GM12891 (cell line): ENCODE measurements around the gene SELENOK.
A peak's percentile ranks its signal among the peaks of the same experiment; 100 is the strongest.

Experiments
- DNase-seq: peaks from one replicate; pipeline ENCODE4 v3.0.0; 2011; ENCODE audit warnings: low spot score; ENCODE audit not compliant: insufficient read length
- FAIRE-seq: peaks from 2 replicates; lab custom pipeline; 2011; peaks lifted over from hg19 to GRCh38; lab: Jason Lieb, UNC
- PAX5 ChIP-seq: IDR thresholded peaks from 2 replicates; pipeline ENCODE4 v1.6.1; 2011; ENCODE audit warnings: low read length, moderate library complexity, mild to moderate bottlenecking; ENCODE audit not compliant: insufficient read depth, severe bottlenecking
- POLR2A ChIP-seq: IDR thresholded peaks from 2 replicates; pipeline ENCODE4 v1.6.1; 2011; ENCODE audit warnings: low read depth, low read length, control low read depth
- POLR2AphosphoS5 ChIP-seq: IDR thresholded peaks from 2 replicates; pipeline ENCODE4 v1.6.1; 2011; ENCODE audit warnings: low read depth, low read length, control low read depth
- POU2F2 ChIP-seq: IDR thresholded peaks from 2 replicates; pipeline ENCODE4 v1.6.1; 2011; ENCODE audit warnings: low read depth, mild to moderate bottlenecking, control low read depth, low read length, moderate library complexity
- SPI1 ChIP-seq: IDR thresholded peaks from 2 replicates; pipeline ENCODE4 v1.6.1; 2011; ENCODE audit warnings: low read depth, low read length, control low read depth
- TAF1 ChIP-seq: IDR thresholded peaks from 2 replicates; pipeline ENCODE4 v1.6.1; 2011; ENCODE audit warnings: low read depth, low read length, control low read depth

Gene SELENOK

GRCh38 chr3:53844262-53845102 is 47.2 kb downstream of the SELENOK start:
- TF ChIP-seq POLR2A = no peak
- TF ChIP-seq SPI1 = no peak
- no peak for TF ChIP-seq POU2F2
- TF ChIP-seq PAX5 = no peak
- no peak for TF ChIP-seq POLR2AphosphoS5
- TF ChIP-seq TAF1 = no peak

GRCh38 chr3:53843195-53844177 is 48.2 kb downstream of the SELENOK start:
- TF ChIP-seq TAF1 (no peak), POLR2AphosphoS5 (no peak), POU2F2 (no peak), POLR2A (no peak), PAX5 (no peak), SPI1 (no peak)
- FAIRE-seq (peak; percentile 69), DNase-seq (no peak)

More at GRCh38 chr3:53844262-53845102, 47.2 kb downstream of the SELENOK start:
- FAIRE-seq = no peak
- DNase-seq = no peak

GRCh38 chr3:53842436-53843194 is 49.0 kb downstream of the SELENOK start:
- FAIRE-seq (peak; percentile 88), DNase-seq (no peak)
- TF ChIP-seq POLR2AphosphoS5 (no peak), PAX5 (no peak), SPI1 (no peak), POLR2A (no peak), POU2F2 (no peak), TAF1 (no peak)

DNA sequence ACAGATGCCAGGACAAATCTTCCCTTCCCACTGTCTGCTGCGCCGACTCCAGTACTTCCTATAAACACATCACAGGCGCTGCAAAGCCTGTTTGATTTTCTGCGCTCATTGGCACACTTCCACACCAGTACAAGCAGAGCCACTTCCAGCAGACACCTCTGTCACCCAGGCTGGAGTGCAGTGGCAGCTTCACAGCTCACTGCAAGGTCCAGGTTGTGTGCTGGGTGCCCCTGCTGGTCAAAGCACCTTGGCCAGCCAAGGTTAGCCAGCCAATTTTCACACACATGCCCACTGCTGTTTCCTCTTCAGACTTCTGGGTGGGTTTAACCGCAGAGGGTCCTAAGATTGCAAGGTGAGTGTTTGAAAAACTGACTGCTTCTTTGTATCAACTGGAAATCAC is 50.4 kb downstream of the SELENOK start:
- FAIRE-seq = peak; percentile 40
- no peak for DNase-seq
- no peak for TF ChIP-seq POU2F2

GRCh38 chr3:53837331-53837730 is 54.3 kb downstream of the SELENOK start:
- DNase-seq (no peak), FAIRE-seq (no peak)
- TF ChIP-seq POU2F2 = no peak
- TF ChIP-seq PAX5 = no peak
- no peak for TF ChIP-seq POLR2AphosphoS5
- no peak for TF ChIP-seq POLR2A
- no peak for TF ChIP-seq TAF1
- TF ChIP-seq SPI1 = no peak

- peak; percentile 16 for FAIRE-seq
- no peak for DNase-seq
- no peak for TF ChIP-seq POLR2A
- no peak for TF ChIP-seq POLR2AphosphoS5
- no peak for TF ChIP-seq SPI1
- no peak for TF ChIP-seq POU2F2
- no peak for TF ChIP-seq TAF1
- no peak for TF ChIP-seq PAX5
Measured at GRCh38 chr3:53836084-53836872, 55.4 kb downstream of the SELENOK start.

DNA sequence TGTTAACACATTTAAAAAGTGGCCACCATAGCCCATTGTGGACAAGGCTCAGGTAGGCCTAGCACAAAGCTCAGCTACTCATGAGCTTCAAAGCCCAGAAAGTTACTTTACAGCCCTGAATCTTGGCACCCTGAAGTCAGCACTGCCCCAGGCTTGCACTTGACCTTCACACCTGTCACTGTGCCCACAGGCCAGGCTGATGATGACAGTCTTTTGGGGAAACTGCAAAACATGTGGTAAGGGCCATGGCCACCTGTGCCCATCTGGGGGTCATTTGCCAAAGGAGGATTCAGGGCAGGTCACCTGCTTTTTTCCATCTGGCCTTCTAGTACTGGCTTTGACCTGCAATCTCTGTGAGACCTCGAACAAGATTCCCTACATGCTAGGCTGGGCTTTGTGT is 56.4 kb downstream of the SELENOK start:
- TF ChIP-seq POLR2A (no peak), TAF1 (no peak), SPI1 (no peak)
- DNase-seq = no peak
- no peak for FAIRE-seq

DNA sequence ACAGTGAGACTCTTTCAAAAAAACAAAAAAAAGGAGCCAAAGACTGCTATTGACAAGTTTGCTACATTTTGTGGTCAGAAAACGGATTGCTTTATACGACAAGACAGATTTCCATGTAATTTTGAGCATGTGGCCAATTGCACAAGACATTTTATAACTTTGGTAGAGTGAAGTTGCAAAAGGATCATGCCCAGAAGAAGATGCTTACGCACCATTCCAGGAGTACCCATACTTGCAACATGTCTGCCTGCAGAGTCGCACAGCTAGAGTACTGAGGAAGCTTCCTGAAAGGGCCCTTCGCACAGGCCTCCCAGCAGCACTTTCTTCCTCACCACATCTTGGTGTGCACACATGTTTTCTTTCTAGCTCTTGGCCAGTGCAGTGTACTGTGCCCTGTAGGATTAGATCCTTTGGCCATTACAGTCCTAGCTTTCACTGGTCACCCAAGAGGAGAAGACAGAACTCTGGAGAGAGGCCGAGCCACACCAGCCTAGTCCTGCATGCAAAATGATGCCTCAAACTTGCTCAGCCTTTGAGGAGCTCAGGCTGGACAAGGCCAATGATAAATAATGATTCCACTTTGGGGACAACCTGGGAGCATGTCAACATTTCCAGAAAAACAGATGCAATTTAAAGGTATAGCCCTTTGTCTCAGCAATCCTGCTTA is 57.1 kb downstream of the SELENOK start:
- DNase-seq (no peak), FAIRE-seq (no peak)
- TF ChIP-seq POLR2AphosphoS5 = no peak
- no peak for TF ChIP-seq SPI1
- no peak for TF ChIP-seq POU2F2
- TF ChIP-seq POLR2A = no peak
- no peak for TF ChIP-seq TAF1
- TF ChIP-seq PAX5 = no peak
